K562 (cell line): Measurements from ENCODE around the gene THAP8. TPM values are rescaled to one million over a fixed set of nuclear protein-coding genes. Genes with fewer than 3 reads are reported as not detected.
A peak's percentile ranks its signal among the peaks of the same experiment; 100 is the strongest.

Experiments used
- ATF2 ChIP-seq: sonication (generic); formaldehyde crosslinking; IDR thresholded peaks from 2 replicates; pipeline ENCODE4 v1.8.1; 2022; ENCODE audit warnings: missing genetic modification reagents
- BDP1 ChIP-seq: IDR thresholded peaks from 3 replicates; pipeline ENCODE4 v1.6.1; 2011; ENCODE audit not compliant: insufficient read length, insufficient read depth
- CREB1 ChIP-seq, 2 experiments: sonication (generic) in 1 of 2; formaldehyde crosslinking in 1 of 2; IDR thresholded peaks; 2 replicates each; pipeline versions ENCODE4 v1.6.1 to v1.8.0; 2012 to 2022; ENCODE audit warnings: inconsistent platforms in 1 of 2, mild to moderate bottlenecking in 1 of 2, missing genetic modification reagents in 1 of 2, moderate library complexity in 1 of 2
- CREM ChIP-seq: IDR thresholded peaks from 2 replicates; pipeline ENCODE4 v1.6.1; 2014; ENCODE audit warnings: antibody characterized with exemption, low read depth
- FIP1L1 ChIP-seq: fragments of 200-400 bp; formaldehyde crosslinking; IDR thresholded peaks from 2 replicates; pipeline ENCODE4 v1.6.1; 2018; ENCODE audit warnings: mild to moderate bottlenecking, low read depth, low read length; ENCODE audit not compliant: poor library complexity, severe bottlenecking
- HCFC1 ChIP-seq: IDR thresholded peaks from 2 replicates; pipeline ENCODE4 v1.6.1; 2012; ENCODE audit warnings: low read depth, low read length, improper control_type of control experiment
- MEF2D ChIP-seq: conservative IDR thresholded peaks from 2 replicates; pipeline ENCODE4 v1.6.1; 2016; ENCODE audit warnings: low read depth, missing genetic modification characterization, missing compliant biosample characterization
- MTA3 ChIP-seq: fragments of 450-650 bp; formaldehyde crosslinking; IDR thresholded peaks from 2 replicates; pipeline ENCODE4 v1.6.1; 2017; ENCODE audit warnings: mild to moderate bottlenecking, borderline replicate concordance
- NBN ChIP-seq: fragments of 450-650 bp; IDR thresholded peaks from 2 replicates; pipeline ENCODE4 v1.6.1; 2016; ENCODE audit warnings: low read depth, mild to moderate bottlenecking
- NCOR1 ChIP-seq: fragments of 450-650 bp; IDR thresholded peaks from 2 replicates; pipeline ENCODE4 v1.6.1; 2016; ENCODE audit warnings: mild to moderate bottlenecking, moderate library complexity
- NR4A1 ChIP-seq, 2 experiments: fragments of 250-450 bp in 1 of 2; fragments of 450-650 bp in 1 of 2; sonication (Bioruptor Pico) in 1 of 2; IDR thresholded peaks; 2 replicates each; pipeline versions ENCODE4 v1.4.0 to v1.6.1; 2016 to 2020; ENCODE audit warnings: mild to moderate bottlenecking in 2 of 2, missing compliant biosample characterization in 1 of 2, missing genetic modification characterization in 1 of 2, moderate library complexity in 1 of 2
- PHF20 ChIP-seq: fragments of 450-650 bp; IDR thresholded peaks from 2 replicates; pipeline ENCODE4 v1.6.1; 2018; ENCODE audit not compliant: partially characterized antibody
- POLR2B ChIP-seq: fragments of 450-650 bp; IDR thresholded peaks from 2 replicates; pipeline ENCODE4 v1.6.1; 2018; ENCODE audit warnings: low read depth; ENCODE audit not compliant: partially characterized antibody
- PRMT5 ChIP-seq: sonication (generic); formaldehyde crosslinking; IDR thresholded peaks from 2 replicates; pipeline ENCODE4 v1.5.0; 2020; ENCODE audit warnings: missing genetic modification reagents
- RBM22 ChIP-seq: fragments of 200-400 bp; formaldehyde crosslinking; IDR thresholded peaks from 2 replicates; pipeline ENCODE4 v1.6.1; 2018; ENCODE audit warnings: low read length, low read depth; ENCODE audit not compliant: poor library complexity, severe bottlenecking
- SMARCA4 ChIP-seq: fragments of 450-650 bp; IDR thresholded peaks from 2 replicates; pipeline ENCODE4 v1.6.1; 2016
- SREBF2 ChIP-seq: sonication (generic); formaldehyde crosslinking; IDR thresholded peaks from 2 replicates; pipeline ENCODE4 v1.4.0; 2020; ENCODE audit warnings: mild to moderate bottlenecking, missing genetic modification reagents
- TAF7 ChIP-seq: fragments of 450-650 bp; IDR thresholded peaks from 2 replicates; pipeline ENCODE4 v1.6.1; 2016; ENCODE audit warnings: missing genetic modification characterization, missing compliant biosample characterization
- ZFX ChIP-seq: sonication (generic); formaldehyde crosslinking; IDR thresholded peaks from 2 replicates; pipeline ENCODE4 v1.8.0; 2022; ENCODE audit warnings: mild to moderate bottlenecking, missing genetic modification reagents, moderate library complexity
- polyA plus RNA-seq, 8 experiments: library from polyadenylated mRNA; depleted of rRNA in 4 of 8; stranded (reverse) in 5 of 8; unstranded in 3 of 8; fragments of >200 nt; fragmentation: Nextera tagmentation in 2 of 8; fragmentation: Illumina TruSeq in 1 of 8; extraction: Ambion mirVana in 2 of 8; extraction: Trizol in 1 of 8; gene quantifications; 2 replicates each; pipeline versions ENCODE4 v1.2.1 to v1.2.3, GENCODE V29; 2011 to 2014; ENCODE audit warnings: inconsistent platforms in 1 of 8, missing spikeins in 1 of 8
- total RNA-seq, 7 experiments: library from RNA; depleted of rRNA in 6 of 7; stranded (reverse); fragments of >200 nt in 6 of 7; fragmentation: Illumina TruSeq in 2 of 7; extraction: Trizol in 2 of 7; gene quantifications; 2 replicates each; pipeline versions ENCODE4 v1.2.1 to v1.2.3, GENCODE V29; 2011 to 2021; ENCODE audit warnings: low replicate concordance in 1 of 7
- TF ChIP-seq, protein P1 (sequence below): sonication (generic); formaldehyde crosslinking; IDR thresholded peaks from 2 replicates; pipeline ENCODE4 v1.9.0; 2022; ENCODE audit warnings: mild to moderate bottlenecking, missing genetic modification reagents
- TF ChIP-seq, protein P2 (sequence below): sonication (generic); IDR thresholded peaks from 2 replicates; pipeline ENCODE4 v1.6.1; 2016
- TF ChIP-seq, protein P3 (sequence below): fragments of 450-650 bp; IDR thresholded peaks from 2 replicates; pipeline ENCODE4 v1.6.1; 2018; ENCODE audit not compliant: partially characterized antibody

THAP8 gene
- total and polyA plus RNA-seq, 9 of the 15 experiments (the other 6 are each of a cell fraction or from before 2014, with no cell fraction given) = 0.11 to 2.0 (median 0.94) TPM

- TF ChIP-seq, protein P1, sequence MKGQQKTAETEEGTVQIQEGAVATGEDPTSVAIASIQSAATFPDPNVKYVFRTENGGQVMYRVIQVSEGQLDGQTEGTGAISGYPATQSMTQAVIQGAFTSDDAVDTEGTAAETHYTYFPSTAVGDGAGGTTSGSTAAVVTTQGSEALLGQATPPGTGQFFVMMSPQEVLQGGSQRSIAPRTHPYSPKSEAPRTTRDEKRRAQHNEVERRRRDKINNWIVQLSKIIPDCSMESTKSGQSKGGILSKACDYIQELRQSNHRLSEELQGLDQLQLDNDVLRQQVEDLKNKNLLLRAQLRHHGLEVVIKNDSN (CRISPR knock-in tag) = peak; percentile 100
- TF ChIP-seq CREB1 (IDR thresholded peaks at IDR 0.05) (peak; percentile 82), CREB1 (CRISPR knock-in tag; IDR thresholded peaks at IDR 0.05) (peak; percentile 90), MTA3 (peak; percentile 94), RBM22 (no peak), SMARCA4 (peak; percentile 47; the same call in 1 of the 2 replicates), POLR2B (peak; percentile 35), FIP1L1 (peak; percentile 41), TAF7 (tag) (0 out of 2 replicates have a peak, but pooled peaks have one; percentile 47), NR4A1 (CRISPR knock-in tag; IDR thresholded peaks at IDR 0.05) (no peak), NR4A1 (tag; IDR thresholded peaks at IDR 0.05) (peak; percentile 68; the same call in 1 of the 2 replicates), NBN (no peak; the same call in 1 of the 2 replicates), HCFC1 (peak; percentile 60), SREBF2 (CRISPR knock-in tag) (no peak), ZFX (CRISPR knock-in tag) (peak; percentile 72), PRMT5 (CRISPR knock-in tag) (no peak), NCOR1 (peak; percentile 14), CREM (peak; percentile 91), PHF20 (peak; percentile 72), MEF2D (0 out of 2 replicates have a peak, but pooled peaks have one; percentile 37), ATF2 (CRISPR knock-in tag) (no peak), BDP1 (no peak)
- TF ChIP-seq, protein P2, sequence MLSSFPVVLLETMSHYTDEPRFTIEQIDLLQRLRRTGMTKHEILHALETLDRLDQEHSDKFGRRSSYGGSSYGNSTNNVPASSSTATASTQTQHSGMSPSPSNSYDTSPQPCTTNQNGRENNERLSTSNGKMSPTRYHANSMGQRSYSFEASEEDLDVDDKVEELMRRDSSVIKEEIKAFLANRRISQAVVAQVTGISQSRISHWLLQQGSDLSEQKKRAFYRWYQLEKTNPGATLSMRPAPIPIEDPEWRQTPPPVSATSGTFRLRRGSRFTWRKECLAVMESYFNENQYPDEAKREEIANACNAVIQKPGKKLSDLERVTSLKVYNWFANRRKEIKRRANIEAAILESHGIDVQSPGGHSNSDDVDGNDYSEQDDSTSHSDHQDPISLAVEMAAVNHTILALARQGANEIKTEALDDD = peak; percentile 40; the same call in 1 of the 2 replicates
- TF ChIP-seq, protein P3, sequence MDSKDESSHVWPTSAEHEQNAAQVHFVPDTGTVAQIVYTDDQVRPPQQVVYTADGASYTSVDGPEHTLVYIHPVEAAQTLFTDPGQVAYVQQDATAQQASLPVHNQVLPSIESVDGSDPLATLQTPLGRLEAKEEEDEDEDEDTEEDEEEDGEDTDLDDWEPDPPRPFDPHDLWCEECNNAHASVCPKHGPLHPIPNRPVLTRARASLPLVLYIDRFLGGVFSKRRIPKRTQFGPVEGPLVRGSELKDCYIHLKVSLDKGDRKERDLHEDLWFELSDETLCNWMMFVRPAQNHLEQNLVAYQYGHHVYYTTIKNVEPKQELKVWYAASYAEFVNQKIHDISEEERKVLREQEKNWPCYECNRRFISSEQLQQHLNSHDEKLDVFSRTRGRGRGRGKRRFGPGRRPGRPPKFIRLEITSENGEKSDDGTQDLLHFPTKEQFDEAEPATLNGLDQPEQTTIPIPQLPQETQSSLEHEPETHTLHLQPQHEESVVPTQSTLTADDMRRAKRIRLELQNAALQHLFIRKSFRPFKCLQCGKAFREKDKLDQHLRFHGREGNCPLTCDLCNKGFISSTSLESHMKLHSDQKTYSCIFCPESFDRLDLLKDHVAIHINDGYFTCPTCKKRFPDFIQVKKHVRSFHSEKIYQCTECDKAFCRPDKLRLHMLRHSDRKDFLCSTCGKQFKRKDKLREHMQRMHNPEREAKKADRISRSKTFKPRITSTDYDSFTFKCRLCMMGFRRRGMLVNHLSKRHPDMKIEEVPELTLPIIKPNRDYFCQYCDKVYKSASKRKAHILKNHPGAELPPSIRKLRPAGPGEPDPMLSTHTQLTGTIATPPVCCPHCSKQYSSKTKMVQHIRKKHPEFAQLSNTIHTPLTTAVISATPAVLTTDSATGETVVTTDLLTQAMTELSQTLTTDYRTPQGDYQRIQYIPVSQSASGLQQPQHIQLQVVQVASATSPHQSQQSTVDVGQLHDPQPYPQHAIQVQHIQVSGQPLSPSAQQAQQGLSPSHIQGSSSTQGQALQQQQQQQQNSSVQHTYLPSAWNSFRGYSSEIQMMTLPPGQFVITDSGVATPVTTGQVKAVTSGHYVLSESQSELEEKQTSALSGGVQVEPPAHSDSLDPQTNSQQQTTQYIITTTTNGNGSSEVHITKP = peak; percentile 90
These were observed at the start of gene THAP8 (continued) for GRCh38 chr19:36054119-36054732.
